CD4-positive, alpha-beta T cell treated with Interleukin-12 subunit alpha and Interleukin-12 subunit beta, for 1 hour (primary cell): ENCODE measurements around the gene ZP1.

Source experiments
- DNase-seq: peaks from one replicate; pipeline ENCODE4 v3.0.0-alpha.2; 2020

The ZP1 gene

GRCh38 chr11:60844045-60844869 lies 23.1 kb upstream of the ZP1 start:
- no peak for DNase-seq

- no peak for DNase-seq
These were observed 22.5 kb upstream of the ZP1 start for GRCh38 chr11:60844870-60845221.

GRCh38 chr11:60845338-60845737 lies 22.0 kb upstream of the ZP1 start:
- DNase-seq, result no peak

GRCh38 chr11:60847281-60847680 lies 20.1 kb upstream of the ZP1 start:
- DNase-seq, result no peak

- no peak for DNase-seq
These were observed 19.4 kb upstream of the ZP1 start for GRCh38 chr11:60847896-60848295.

GRCh38 chr11:60848714-60849151 lies 18.6 kb upstream of the ZP1 start:
- no peak for DNase-seq

GRCh38 chr11:60849641-60850520 lies 17.5 kb upstream of the ZP1 start:
- DNase-seq, result no peak

- no peak for DNase-seq
These were observed 15.8 kb upstream of the ZP1 start for GRCh38 chr11:60851327-60852104.

GRCh38 chr11:60852117-60852981 lies 15.0 kb upstream of the ZP1 start:
- no peak for DNase-seq

- no peak for DNase-seq
These were observed 14.1 kb upstream of the ZP1 start for GRCh38 chr11:60852982-60853950.

- no peak for DNase-seq
These were observed 13.0 kb upstream of the ZP1 start for GRCh38 chr11:60854140-60854846.

- no peak for DNase-seq
These were observed 12.3 kb upstream of the ZP1 start for GRCh38 chr11:60854847-60855725.

GRCh38 chr11:60855726-60856633 lies 11.4 kb upstream of the ZP1 start, which contains the start of gene PTGDR2:
TSS of gene PTGDR2 (minus strand) at chr11:60855950. CDS start at chr11:60853722, 2,228 bp downstream.
- no peak for DNase-seq

GRCh38 chr11:60857378-60858232 lies 9.7 kb upstream of the ZP1 start:
- DNase-seq, result no peak

- no peak for DNase-seq
These were observed 9.1 kb upstream of the ZP1 start for GRCh38 chr11:60858236-60858635.

GRCh38 chr11:60858731-60859464 lies 8.4 kb upstream of the ZP1 start:
- DNase-seq, result no peak
